OCI-M1 (cell line): ENCODE measurements around the gene PFN4.
A peak's percentile ranks its signal among the peaks of the same experiment; 100 is the strongest.
"Not testable (repeated sequence)": the region's sequence is repeated elsewhere in the genome, so short reads cannot be mapped to it uniquely, and the experiment has no call there.

Experiments used
- DNase-seq: peaks from one replicate; lab custom pipeline; 2025; lab: John Stamatoyannopoulos, UW

PFN4 gene

DNA sequence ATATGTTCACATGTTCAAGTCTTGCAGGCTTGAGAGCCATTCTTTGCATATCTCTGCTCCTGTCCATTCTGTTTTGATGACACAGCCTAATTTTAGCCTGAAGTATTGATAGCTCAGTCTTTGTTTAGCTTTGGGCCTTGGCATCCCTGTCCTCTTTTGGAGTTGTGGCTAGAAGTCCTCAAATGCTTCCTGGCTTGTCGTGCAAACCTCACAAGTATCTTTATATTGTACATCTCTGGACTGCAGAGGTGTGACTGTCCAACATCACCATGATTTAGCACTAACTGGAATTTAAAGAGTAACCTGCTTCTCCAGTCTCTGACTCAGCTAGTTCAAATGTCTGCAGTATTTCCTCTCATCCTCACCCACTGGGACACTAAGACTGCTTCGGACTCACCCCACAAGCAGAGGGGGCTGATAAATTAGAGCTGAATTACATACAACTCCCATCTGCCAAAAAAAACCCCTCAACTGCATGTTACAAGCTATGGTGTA lies 11.7 kb downstream of the PFN4 start:
- no peak for DNase-seq

DNA sequence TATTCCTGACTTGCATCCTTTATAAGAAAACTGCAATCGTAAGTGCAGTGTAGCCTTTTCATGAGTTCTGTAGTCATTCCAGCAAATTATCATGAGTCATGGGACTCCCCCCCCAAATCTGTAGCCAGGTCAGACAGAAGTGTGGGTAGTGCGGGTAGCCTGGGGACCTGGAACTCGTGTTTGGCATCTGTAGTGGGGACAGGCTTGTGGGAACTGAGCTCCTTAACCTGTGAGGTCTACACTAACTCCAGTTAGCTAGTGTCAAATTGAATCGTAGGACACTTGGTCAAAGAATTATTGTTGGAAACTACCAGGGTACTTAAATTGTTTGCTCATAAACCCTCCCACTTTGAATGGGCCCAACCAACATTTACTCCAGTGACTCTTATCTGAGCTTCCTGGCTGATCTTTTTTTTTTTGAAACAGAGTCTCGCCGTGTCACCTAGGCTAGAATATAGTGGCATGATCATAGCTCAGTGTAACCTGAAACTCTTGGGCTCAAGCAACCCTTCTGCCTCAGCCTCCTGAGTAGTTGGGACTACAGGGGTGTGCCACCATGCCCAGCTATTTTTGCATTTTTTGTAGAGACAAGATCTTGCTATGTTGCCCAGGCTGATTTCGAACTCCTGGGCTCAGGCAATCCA lies 12.4 kb downstream of the PFN4 start:
- DNase-seq = no peak

DNA sequence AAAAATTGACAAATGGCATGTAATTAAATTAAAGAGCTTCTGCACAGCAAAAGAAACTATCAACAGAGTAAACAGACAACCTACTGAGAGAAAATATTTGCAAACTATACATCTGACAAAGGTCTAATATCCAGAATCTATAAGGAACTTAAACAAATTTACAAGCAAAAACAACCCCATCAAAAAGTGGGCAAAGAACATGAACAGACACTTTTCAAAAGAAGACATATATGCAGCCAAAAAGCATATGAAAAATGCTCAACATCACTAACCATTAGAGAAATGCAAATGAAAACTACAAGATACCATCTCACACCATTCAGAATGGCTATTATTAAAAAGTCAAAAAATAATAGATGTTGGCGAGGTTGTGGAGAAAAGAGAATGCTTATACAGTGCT lies 13.7 kb downstream of the PFN4 start:
- DNase-seq = not testable (repeated sequence)

DNA sequence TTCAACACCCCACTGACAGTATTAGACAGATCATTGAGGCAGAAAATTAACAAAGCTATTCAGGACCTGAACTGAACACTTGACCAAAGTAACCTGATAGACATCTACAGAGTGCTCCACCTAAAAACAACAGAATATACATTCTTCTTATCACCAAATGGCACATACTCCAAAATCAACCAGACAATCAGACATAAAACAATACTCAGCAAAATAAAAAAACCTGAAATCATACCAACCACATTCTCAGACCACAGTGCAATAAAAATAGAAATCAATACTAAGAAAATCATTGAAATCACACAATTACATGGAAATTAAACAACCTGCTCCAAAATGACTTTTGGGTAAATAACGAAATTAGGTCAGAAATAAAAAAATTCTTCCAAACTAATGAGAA lies 15.8 kb downstream of the PFN4 start:
- DNase-seq = no peak

DNA sequence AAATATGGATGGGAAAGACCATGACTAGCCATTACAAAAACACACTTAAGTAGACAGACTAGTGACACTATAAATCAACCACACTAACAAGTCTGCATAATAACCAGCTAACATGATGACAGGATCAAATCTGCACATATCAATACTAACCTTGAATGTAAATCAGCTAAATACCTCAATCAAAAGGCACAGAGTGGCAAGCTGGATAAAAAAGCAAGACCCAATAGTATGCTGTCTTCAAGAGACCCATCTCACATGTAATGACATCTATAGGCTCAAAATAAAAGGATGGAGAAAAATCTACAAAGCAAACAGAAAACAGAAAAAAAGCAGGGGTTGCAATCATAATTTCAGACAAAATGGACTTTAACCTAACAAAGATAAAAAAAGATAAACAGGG lies 16.3 kb downstream of the PFN4 start:
- DNase-seq = no peak

DNA sequence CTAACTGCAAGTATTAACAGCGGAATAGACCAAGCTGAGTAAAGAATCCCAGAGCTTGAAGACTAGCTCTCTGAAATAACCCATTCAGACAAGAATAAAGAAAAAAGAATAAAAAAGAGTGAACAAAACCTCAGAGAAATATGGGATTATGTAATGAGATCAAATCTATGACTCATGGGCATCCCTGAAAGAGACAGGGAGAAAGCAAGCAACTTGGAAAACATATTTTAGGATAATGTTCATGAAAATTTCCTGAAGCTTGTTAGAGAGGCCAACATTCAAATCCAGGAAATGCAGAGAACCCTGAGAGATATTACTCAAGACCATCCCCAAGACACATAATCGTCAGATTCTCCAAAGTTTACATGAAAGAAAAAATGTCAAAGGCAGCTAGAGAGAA lies 17.3 kb downstream of the PFN4 start:
- no peak for DNase-seq

DNA sequence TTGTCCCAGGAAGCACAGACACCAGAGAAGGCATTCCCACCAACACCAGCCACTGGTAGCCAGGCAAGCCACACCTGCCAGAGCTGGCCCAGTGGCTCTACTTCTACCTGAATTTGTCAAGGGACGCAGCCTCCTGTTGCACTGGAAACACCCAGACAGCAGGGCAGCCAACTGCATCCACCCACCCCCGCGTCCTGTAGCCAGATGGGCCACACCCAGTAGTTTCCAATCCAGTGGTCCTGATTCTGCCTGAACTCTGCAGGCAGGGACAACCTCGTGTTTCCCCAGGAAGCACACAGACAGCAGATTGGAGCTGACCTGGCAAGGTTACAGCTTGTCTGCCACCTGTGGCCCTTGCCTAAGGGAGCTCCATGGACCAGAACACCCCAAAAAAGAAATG lies 18.2 kb downstream of the PFN4 start:
- DNase-seq = no peak

DNA sequence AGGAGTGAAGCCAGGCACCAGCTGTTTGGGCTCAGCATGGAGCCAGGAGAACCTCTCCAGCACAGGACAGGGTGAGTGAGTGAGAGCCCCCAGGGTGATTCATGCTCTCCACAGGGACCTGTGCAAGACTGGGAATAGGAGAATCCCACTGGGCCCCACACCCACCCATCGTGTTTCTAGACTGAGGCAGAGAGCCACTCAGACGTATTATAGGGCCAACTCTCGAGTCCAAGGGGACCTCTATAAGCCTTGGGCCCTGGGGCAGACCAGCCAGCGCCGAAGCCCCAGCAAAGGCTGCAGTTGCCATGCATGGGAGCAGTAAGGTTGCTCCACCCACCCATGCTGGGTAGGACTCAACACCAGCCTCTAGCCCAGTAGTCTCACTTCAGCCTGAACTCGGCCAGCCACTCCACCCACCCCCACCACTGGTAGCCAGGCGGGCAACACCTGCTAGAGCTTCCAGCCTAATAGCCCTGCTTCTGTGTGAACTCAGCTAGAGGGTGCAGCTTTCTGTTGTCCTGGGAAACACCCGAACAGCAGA lies 19.0 kb downstream of the PFN4 start:
- DNase-seq = no peak

DNA sequence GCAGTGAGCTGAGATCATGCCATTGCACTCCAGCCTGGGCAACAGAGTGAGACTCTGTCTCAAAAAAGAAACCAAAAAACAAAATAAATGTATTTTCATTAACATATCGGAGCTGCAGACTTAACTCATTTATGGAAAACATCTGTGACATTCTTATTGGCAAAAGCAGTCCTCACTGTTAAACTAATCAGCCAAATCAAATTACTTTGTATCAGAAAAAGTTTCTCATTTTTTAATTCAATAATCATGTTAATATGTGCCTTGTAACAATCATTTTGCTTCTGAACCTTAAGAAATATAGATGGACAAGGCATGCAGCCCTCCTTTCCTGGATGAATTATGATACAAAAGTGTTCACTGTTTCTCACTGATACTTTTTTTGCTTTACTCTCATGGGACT lies 20.5 kb downstream of the PFN4 start:
- no peak for DNase-seq

DNA sequence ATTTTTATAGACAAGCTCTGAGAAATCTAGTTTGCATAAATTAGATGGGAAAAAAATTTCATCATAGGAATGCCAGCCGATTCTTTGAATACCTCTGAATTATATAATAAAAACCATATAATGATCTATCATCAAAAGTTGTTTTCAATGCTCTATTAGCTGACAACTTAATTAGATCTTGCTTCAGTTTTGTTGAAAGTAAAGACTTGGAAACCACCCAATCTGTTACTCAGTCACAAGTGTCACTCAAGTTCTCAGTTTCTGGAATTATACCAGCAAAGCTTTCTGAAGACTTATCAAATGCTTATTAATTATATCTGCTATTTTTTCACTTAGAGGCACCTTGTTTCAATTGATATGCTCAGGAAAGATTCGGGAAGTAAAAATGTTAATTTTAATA lies 21.1 kb downstream of the PFN4 start:
- DNase-seq = no peak

DNA sequence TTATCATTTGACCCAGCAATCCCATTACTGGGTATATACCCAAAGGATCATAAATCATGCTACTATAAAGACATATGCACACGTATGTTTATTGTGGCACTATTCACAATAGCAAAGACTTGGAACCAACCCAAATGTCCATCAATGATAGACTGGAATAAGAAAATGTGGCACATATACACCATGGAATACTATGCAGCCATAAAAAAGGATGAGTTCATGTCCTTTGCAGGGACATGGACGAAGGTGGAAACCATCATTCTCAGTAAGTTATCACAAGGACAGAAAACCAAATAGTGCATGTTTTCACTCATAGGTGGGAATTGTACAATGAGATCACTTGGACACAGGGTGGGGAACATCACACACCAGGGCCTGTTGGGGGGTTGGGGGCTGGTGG lies 22.4 kb downstream of the PFN4 start:
- not testable (repeated sequence) for DNase-seq

DNA sequence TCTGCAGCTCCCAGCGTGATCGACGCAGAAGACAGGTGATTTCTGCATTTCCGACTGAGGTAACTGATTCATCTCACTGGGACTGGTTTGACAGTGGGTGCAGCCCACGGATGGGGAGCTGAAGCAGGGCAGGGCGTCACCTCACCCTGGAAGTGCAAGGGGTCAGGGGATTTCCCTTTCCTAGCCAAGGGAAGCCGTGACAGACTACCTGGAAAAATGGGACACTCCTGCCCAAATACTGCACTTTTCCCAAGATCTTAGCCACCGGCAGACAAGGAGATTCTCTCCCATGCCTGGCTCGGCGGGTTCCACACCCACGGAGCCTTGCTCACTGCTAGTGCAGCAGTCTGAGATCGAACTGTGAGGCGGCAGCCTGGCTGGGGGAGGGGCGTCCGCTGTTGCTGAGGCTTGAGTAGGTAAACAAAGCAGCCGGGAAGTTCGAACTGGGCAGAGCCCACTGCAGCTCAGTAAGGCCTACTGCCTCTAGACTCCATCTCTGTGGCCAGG lies 27.9 kb downstream of the PFN4 start:
- DNase-seq = not testable (repeated sequence)

DNA sequence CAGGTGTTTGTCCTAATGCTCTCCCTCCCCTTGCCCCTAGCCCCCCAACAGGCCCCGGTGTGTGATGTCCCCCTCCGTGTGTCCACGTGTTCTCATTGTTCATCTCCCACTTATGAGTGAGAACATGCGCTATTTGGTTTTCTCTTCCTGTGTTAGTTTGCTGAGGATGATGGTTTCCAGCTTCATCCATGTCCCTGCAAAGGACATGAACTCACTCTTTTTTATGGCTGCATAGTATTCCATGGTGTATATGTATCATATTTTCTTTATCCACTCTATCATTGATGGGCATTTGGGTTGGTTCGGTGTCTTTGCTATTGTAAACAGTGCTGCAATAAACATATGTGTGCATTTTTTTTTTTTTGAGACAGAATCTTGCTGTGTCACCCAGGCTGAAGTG lies 29.9 kb downstream of the PFN4 start:
- DNase-seq = not testable (repeated sequence)

DNA sequence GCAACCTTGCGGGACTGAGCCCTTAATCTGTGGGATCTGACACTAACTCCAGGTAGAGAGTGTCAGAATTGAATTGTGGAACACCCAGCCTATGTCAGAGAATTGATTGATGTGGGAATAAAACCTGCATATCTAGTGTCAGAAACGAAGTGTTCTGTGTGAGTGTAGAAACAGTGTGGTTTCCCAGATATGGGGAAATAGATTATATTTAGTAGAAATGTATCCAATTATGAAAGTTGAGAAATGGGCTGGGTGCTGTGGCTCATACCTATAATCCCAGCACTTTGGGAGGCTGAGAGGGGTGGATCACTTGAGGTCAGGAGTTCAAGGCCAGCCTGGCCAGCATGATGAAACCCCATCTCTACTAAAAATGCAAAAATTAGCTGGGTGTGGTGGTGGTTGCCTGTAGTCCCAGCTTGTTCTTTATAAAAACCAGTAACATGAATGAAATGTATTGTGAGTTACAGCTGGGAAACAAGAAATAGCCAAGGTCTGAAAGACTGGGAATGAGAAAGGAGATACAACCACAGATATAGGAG lies 34.2 kb downstream of the PFN4 start:
- no peak for DNase-seq

DNA sequence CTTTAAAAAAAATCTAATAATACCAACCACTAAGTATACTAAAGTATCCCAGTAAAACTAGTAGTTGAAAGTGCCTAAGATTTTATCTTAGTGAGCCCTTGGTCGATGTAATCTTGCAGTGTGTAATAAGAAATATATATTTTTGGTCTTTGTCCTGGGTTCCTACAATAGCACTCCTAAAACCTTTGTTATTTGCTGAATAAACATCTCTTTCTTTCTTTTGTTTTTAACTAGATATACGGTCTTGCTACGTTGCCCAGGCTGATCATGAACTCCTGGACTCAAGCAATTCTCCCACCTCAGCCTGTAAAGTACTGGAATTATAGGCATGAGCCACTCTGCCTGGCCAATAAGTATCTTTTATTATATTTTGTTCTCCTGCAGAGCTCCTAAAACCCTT lies 36.1 kb downstream of the PFN4 start:
- no peak for DNase-seq

DNA sequence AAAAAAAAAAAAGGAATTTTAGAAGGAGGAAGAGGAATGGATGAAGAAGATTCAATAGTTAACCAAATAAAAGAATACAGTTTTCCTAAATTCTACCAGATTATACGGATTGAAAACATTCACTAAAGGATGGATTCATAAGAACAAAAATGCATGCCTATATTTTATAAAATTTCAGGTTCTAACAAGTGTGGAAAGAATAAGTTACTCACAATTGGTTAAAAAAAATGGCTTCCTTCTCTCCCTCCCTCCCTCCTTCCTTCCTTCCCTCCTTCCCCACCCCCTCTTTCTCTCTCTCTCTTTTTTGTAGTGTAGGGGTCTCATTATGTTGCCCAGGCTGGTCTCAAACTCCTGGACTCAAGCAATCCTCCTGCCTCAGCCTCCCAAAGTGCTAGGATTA lies 36.9 kb downstream of the PFN4 start:
- DNase-seq = no peak

DNA sequence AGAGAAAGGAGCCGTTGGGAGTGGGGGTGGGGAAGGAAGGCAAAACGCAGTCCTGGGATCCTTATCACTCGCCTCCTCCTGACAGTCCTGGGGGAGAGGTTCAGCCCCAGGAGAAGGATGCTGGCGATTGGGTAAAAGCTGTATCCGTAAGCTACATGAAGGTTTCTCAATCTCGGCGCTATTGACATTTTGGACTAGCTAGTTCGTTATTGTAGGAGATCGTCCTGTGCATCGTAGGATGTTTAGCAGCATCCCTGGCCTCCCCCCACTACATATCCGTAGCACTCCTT lies 38.0 kb downstream of the PFN4 start:
- peak; percentile 72 for DNase-seq

DNA sequence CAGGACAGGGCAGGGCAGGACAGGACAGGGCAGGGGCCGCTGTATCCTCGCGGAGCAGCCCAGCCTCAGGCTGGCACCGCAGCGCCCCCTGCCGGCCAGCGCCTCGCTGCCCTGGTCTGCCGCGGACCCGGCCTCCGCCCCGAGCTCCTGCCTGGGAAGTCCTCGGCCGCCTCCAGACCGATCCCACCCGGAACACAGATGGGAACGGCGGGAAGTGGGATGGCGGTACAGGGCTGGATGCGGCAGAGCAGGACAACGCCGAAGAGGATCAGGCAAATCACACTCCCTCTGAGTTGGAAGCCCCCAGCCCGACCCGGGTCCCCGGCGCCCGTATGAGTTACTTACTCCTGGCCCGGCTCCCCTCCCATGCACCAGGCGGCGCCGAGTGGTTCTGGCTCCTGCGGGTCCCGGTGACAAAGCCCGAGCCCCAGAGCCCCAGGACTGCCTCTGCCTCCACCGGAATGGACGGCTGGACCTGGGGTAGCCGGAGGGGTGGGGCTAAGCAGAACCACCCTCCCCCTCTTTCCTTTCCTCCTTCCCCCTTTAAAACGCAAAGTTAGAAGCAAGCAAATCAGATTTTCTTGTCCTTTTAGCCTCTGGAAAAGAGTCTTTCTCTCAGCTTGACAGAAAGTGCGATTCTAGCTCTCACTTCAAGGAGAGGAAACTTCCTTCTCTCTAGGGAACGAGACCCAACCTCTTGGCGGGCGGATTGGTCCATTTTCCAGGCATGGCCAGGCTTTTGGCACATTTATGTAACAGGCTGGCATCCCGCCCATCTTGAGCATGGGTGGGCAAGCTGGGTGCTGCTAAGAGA lies 38.5 kb downstream of the PFN4 start, which contains the start of gene TP53I3:
TP53I3 (minus strand) TSS at position 449 of the 814 bp plus-strand sequence. CDS start 508 bp downstream, outside the sequence.
- DNase-seq = peak; percentile 95

DNA sequence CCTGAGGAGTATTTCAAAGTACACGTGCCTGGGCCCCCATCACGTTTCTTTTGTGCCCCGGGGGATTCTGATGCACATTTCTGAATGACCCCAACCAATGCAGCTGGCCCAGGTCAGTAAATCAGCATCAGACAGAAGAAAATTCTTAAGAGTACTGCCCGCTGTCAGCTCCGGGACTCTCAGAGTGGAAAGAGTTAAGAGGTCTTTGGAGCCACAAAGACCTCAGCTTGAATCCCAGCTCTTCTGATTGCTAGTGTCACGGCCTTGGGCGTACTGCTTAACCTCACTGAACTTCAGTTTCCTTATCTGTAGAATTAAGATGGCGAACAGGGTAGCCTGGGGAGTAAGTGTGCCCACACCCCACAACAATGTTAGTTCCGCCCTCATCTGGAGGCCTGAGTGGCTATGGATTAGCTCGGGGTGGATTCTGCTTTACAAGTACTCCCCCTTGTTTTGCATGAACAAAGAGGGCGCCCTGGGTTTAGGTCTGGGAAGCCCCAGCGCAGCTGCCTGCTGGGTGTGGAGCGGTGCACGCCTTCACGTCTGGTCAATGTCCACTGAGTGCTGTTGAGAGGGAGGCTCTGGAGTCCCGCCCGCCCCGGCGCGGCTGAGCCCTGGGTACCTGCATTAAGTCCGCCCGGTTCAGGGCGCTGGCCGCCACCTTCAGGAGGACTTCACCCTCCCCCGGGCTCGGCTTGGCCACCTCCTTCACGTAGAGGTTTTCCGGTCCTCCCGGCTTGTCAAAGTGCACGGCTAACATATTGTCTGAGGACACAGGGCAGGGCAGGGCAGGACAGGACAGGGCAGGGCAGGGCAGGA lies 39.4 kb downstream of the PFN4 start:
- peak; percentile 94 for DNase-seq

DNA sequence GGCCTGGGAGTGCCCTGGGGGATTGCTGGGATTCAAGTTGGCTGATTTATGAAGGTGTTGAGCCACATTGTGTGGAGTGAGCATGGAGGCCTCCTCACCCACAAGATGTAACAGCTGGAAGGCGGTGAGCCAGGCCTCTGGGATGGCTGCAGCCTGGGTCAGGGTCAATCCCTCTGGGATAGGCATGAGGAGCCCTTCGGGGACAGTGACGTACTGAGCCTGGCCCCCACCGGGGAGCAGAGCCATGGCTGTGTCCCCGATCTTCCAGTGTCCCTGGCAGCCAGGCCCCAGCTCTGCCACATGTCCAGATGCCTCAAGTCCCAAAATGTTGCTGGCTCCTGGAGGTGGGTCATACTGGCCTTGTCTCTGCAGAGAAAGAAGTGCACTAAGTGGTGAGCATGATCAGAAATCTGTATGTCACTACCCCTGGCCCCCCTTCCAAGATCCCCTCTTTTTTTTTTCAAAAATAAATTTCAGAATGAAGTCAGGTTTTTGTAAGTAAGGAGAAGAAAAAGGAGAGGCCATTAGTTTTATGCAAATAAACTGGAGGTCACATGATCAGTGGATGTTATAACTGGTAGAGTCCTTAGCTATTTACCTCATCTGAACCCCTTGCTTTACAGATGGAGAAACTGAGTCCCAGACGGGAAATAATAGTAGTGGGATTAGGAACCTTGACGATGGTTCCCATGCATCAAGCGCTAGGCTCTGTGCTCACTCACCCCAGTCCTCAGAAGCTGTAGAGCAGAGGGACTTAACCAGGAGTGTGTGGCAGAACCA lies 40.2 kb downstream of the PFN4 start:
- no peak for DNase-seq

DNA sequence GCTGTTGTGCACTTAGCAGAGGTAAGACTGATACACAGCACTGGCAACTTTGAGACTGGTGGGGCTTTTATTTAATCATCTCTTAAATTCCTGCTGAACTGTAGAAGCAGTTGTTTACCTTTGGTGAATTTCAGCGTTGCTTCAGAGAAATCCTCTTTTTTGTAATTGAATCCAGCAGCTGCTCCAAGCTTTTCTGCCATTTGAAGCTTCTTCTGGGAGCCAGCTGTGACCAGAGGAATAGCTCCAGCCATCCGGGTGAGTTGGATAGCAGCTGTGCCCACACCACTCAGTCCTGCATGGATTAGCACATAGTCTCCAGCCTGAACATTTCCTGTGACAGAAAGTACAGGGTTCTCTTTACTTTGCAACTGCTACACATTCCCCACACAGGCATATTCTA lies 42.4 kb downstream of the PFN4 start:
- DNase-seq = no peak
